C4-2B (cell line): ENCODE results near the gene PIP5K1C.
"Not testable (repeated sequence)": the region's sequence is repeated elsewhere in the genome, so short reads cannot be mapped to it uniquely, and the experiment has no call there.

Source experiments
- H3K27ac ChIP-seq: fragments of 450-650 bp; 2 replicates; pipeline ENCODE4 v1.5.1; 2017
- ZFX ChIP-seq: fragments of 450-650 bp; IDR thresholded peaks from 2 replicates; pipeline ENCODE4 v1.6.1; 2017
- TF ChIP-seq, protein P1 (sequence below): fragments of 450-650 bp; conservative IDR thresholded peaks from 2 replicates; pipeline ENCODE4 v1.5.1; 2017; ENCODE audit warnings: mild to moderate bottlenecking

Gene PIP5K1C

DNA sequence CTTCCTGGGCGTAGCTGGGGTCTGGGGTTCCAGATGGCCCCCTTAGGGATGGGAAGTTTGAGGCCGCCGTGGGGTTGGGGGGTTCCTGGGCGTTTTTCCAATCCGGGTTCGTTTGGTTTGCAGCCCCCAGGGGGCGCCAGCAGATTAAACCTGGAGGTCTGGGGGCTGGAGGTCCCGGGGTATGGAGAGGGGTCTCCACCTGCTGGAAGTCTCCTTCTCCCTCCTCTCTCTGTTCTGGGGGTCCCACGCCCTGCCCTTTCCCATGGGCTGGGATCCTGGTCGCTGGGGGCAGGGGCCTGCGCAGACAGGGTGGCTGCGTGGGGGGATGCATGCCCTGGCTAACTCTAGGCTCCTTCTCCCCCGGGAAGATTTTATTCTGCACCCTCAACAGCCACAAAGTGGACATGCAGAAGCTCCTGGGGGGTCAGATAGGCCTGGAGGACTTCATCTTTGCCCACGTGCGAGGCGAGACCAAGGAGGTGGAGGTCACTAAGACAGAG, 114.1 kb downstream of the PIP5K1C start:
- TF ChIP-seq, protein P1, sequence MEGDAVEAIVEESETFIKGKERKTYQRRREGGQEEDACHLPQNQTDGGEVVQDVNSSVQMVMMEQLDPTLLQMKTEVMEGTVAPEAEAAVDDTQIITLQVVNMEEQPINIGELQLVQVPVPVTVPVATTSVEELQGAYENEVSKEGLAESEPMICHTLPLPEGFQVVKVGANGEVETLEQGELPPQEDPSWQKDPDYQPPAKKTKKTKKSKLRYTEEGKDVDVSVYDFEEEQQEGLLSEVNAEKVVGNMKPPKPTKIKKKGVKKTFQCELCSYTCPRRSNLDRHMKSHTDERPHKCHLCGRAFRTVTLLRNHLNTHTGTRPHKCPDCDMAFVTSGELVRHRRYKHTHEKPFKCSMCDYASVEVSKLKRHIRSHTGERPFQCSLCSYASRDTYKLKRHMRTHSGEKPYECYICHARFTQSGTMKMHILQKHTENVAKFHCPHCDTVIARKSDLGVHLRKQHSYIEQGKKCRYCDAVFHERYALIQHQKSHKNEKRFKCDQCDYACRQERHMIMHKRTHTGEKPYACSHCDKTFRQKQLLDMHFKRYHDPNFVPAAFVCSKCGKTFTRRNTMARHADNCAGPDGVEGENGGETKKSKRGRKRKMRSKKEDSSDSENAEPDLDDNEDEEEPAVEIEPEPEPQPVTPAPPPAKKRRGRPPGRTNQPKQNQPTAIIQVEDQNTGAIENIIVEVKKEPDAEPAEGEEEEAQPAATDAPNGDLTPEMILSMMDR, result no peak; the same call in 1 of the 2 replicates
- TF ChIP-seq ZFX, result no peak

DNA sequence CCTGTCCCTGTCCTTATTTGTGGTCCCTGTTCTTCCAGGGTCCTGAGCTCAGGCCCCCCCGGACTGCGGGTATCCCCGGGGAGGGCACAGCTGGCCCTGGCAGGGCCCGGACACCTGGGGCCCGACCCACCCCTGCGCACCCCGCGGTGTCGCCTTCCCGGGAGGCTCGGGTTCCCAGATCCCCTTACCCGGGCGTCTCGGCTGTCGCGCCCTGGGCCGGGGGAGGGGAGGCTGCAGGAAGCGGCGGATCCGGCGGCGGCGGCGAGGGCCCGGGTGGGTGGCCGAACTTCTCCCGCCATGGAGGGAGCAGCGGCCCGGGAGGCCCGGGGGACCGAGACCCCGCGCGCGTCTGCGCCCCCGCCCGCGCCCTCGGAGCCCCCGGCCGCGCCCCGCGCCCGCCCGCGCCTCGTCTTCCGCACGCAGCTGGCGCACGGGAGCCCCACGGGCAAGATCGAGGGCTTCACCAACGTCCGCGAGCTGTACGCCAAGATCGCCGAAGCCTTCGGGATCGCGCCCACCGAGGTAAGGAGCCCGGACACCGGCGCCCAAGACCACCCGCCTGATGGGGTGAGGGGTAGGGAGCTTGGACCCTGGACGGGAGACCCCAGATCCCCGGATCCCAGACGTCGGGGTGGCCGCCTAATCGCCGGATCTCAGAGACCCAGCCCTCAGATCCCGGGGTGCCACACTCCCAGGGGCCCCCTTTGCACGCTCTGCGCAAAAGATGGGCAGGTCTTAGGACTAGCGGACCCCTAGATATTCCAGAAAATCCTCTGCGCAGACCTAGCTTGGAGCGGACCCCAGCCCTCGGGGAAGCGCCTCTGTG, 114.8 kb downstream of the PIP5K1C start, which contains the start of gene GIPC3:
Gene GIPC3 (plus strand): TSS at position 178 of the 826 bp plus-strand sequence. CDS start 120 bp downstream, at position 298.
- H3K27ac ChIP-seq, result no peak within 1 kb of the TSS
- TF ChIP-seq, protein P1, result no peak

More for the DNA sequence above, 114.1 kb downstream of the PIP5K1C start:
- H3K27ac ChIP-seq, result no peak overlapping the region

- H3K27ac ChIP-seq, result not testable (repeated sequence)
Measured at GRCh38 chr19:3584036-3584802, 116.0 kb downstream of the PIP5K1C start.

DNA sequence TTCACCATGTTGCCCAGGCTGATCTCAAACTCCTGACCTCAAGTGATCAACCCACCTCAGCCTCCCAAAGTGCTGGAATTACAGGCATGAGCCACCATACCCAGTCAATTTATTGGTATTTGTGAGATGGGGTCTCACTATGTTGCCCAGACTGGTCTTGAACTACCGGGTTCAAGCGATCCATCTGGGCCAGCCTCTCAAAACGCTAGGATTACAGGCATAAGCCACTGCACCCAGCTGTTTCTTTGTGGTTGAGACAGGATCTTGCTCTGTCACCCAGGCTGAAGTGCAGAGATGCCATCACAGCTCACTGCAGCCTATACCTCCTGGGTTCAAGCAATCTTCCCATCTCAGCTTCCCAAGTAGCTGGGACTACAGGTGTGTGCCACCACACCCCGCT, 118.5 kb downstream of the PIP5K1C start:
- not testable (repeated sequence) for H3K27ac ChIP-seq
